HEK293 (cell line): ENCODE results near the gene ADCY3.

Experiments
- CTCF ChIP-seq: fragments of 450-650 bp; formaldehyde crosslinking; IDR thresholded peaks from 2 replicates; pipeline ENCODE4 v1.5.1; 2016; ENCODE audit warnings: missing biosample characterization, missing genetic modification characterization
- KLF9 ChIP-seq: fragments of 450-650 bp; formaldehyde crosslinking; IDR thresholded peaks from 2 replicates; pipeline ENCODE4 v1.5.1; 2016; ENCODE audit warnings: missing biosample characterization, missing genetic modification characterization, low read depth
- REST ChIP-seq: fragments of 450-650 bp; formaldehyde crosslinking; IDR thresholded peaks from 2 replicates; pipeline ENCODE4 v1.5.1; 2016; ENCODE audit warnings: missing biosample characterization, missing genetic modification characterization
- SETDB1 ChIP-seq: IDR thresholded peaks from one replicate; pipeline ENCODE4 v1.6.1; 2017; ENCODE audit warnings: mild to moderate bottlenecking, low read length, moderate library complexity, mixed read lengths; ENCODE audit not compliant: insufficient read length
- ZBTB1 ChIP-seq: fragments of 450-650 bp; formaldehyde crosslinking; IDR thresholded peaks from 2 replicates; pipeline ENCODE4 v1.5.1; 2016; ENCODE audit warnings: missing biosample characterization, missing genetic modification characterization
- ZBTB17 ChIP-seq: fragments of 450-650 bp; formaldehyde crosslinking; IDR thresholded peaks from 2 replicates; pipeline ENCODE4 v1.5.1; 2016; ENCODE audit warnings: missing biosample characterization, missing genetic modification characterization
- ZNF274 ChIP-seq, 2 experiments: fragments of 200-500 bp in 1 of 2; fragments of 450-650 bp in 1 of 2; sonication (Bioruptor generic) in 1 of 2; formaldehyde crosslinking in 1 of 2; IDR thresholded peaks; 2 replicates each; pipeline versions ENCODE4 v1.5.1 to v1.6.1; 2014 to 2016; ENCODE audit warnings: borderline replicate concordance in 1 of 2, inconsistent platforms in 1 of 2, low read length in 1 of 2, missing biosample characterization in 1 of 2, missing genetic modification characterization in 1 of 2
- ZNF362 ChIP-seq: fragments of 450-650 bp; formaldehyde crosslinking; IDR thresholded peaks from 2 replicates; pipeline ENCODE4 v1.5.1; 2016; ENCODE audit warnings: missing biosample characterization, missing genetic modification characterization
- ZNF501 ChIP-seq: fragments of 450-650 bp; formaldehyde crosslinking; IDR thresholded peaks from 2 replicates; pipeline ENCODE4 v1.5.1; 2016; ENCODE audit warnings: missing biosample characterization, missing genetic modification characterization
- ZNF600 ChIP-seq: fragments of 450-650 bp; formaldehyde crosslinking; IDR thresholded peaks from 2 replicates; pipeline ENCODE4 v1.5.1; 2016; ENCODE audit warnings: missing biosample characterization, missing genetic modification characterization
- ZNF837 ChIP-seq: fragments of 450-650 bp; formaldehyde crosslinking; IDR thresholded peaks from 2 replicates; pipeline ENCODE4 v1.5.1; 2016; ENCODE audit warnings: missing biosample characterization, missing genetic modification characterization

DNA sequence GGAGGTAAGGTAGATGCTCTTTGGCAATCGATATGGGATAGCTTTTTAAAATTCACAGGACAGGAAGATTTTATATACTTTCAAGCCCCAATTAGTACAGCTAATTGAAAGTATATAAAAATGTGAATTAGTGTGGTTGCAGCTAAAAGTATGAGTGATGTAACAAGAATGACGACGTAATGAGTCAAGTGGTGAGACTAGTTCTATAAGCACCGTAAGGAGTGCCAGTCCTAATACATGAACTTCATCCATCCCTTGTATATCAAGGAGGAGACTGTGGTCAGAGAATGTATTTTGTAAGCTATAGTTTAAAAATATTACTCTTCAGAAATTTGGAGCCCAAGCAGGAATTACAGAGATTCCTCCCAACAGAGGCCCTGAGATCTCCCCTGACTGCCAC, 25.9 kb upstream of the ADCY3 start:
- no peak for TF ChIP-seq ZNF837
- TF ChIP-seq ZNF362 (tag by site-specific recombination): no peak
- no peak for TF ChIP-seq ZNF600 (tag by site-specific recombination)
- no peak for TF ChIP-seq ZNF501 (tag by site-specific recombination)
- no peak for TF ChIP-seq CTCF (tag by site-specific recombination)
- no peak for TF ChIP-seq SETDB1
- no peak for TF ChIP-seq KLF9 (tag by site-specific recombination)
- no peak for TF ChIP-seq ZBTB17 (tag by site-specific recombination)
- no peak for TF ChIP-seq ZNF274 (IDR thresholded peaks at IDR 0.05; ENCODE audit: low read length)
- TF ChIP-seq ZNF274 (tag by site-specific recombination; IDR thresholded peaks at IDR 0.05; ENCODE audit: borderline replicate concordance): no peak
- TF ChIP-seq ZBTB1 (tag by site-specific recombination): no peak
- no peak for TF ChIP-seq REST
